Psoas muscle (tissue), 8 donors: ENCODE data around the gene C1orf116. TPM values are rescaled to one million over a fixed set of nuclear protein-coding genes. Genes with fewer than 3 reads are reported as not detected.

ENCODE experiments used
- ATAC-seq, 4 donors: fragments of 200-7000 bp; cut with Tn5 transposase; one replicate each; pipeline ENCODE4 v1.9.1; 2020; ENCODE audit warnings: moderate library complexity in 3 of 4, mild to moderate bottlenecking in 2 of 4
- DNase-seq, 2 donors: peaks; one replicate each; pipeline ENCODE4 v3.0.0-alpha.2; 2020
- H3K27ac ChIP-seq: fragments of 200-600 bp; one replicate; pipeline ENCODE4 v1.8.0; 2022
- H3K27me3 ChIP-seq, 3 donors: fragments of 200-600 bp in 1 of 3; one replicate each; pipeline versions ENCODE4 v1.6.1 to v1.8.0; 2013 to 2022; ENCODE audit warnings: low read length in 2 of 3, mild to moderate bottlenecking in 2 of 3, moderate library complexity in 1 of 3; ENCODE audit not compliant: insufficient read depth in 3 of 3
- H3K36me3 ChIP-seq, 2 donors: fragments of 200-600 bp in 1 of 2; one replicate each; pipeline versions ENCODE4 v1.6.1 to v1.8.0; 2013 to 2022; ENCODE audit warnings: low read depth in 1 of 2, mild to moderate bottlenecking in 1 of 2, moderate library complexity in 1 of 2; ENCODE audit not compliant: insufficient read depth in 1 of 2
- H3K4me1 ChIP-seq: fragments of 200-600 bp; one replicate; pipeline ENCODE4 v1.8.0; 2022
- H3K4me3 ChIP-seq: fragments of 200-600 bp; one replicate; pipeline ENCODE4 v1.8.0; 2022; ENCODE audit warnings: mild to moderate bottlenecking
- H3K9me3 ChIP-seq: fragments of 200-600 bp; one replicate; pipeline ENCODE4 v1.8.0; 2022
- WGBS, 3 donors: extraction: QIAGEN DNeasy Blood & Tissue Kit; methylation state at CpG; one replicate each; pipeline versions ENCODE4 v1.1.6 to v1.1.7; 2013; 5-methylcytosine and 5-hydroxymethylcytosine counted together
- intact Hi-C, 2 donors: fragments of 100-400 bp; cut with DNase I; formaldehyde crosslinking; loops; one replicate each; pipeline versions ENCODE4 v1.11.0 to v1.14.2; 2022
- polyA plus RNA-seq, 3 donors: library from polyadenylated mRNA; stranded (reverse); fragments of 200-250 nt; gene quantifications; one replicate each; pipeline ENCODE4 v1.2.3, GENCODE V29; 2013
- total RNA-seq, 4 donors: library from RNA; stranded (reverse); fragmentation: NEBNext Ultra II Directional in 2 of 4; extraction: Animal tissue kit (Norgen Biotek cat#: 25700) in 2 of 4; gene quantifications; one replicate each; pipeline versions ENCODE4 v1.2.1 to v1.2.4, GENCODE V29; 2021 to 2023
- TF ChIP-seq, protein P1 (sequence below): fragments of 200-600 bp; IDR thresholded peaks from one replicate; pipeline ENCODE4 v1.8.0; 2022; ENCODE audit warnings: antibody characterized with exemption
- donor health status: healthy with polysubstance abuse.
- donor health status: DM: no; HTN: no; CAD: no; lungs with moderate emphysema.
- donor health status: Bipolar disorder and iron deficiency.
- donor health status: healthy.
- donor health status: DM: yes; HTN: yes; CAD: no.
- donor health status: DM: no; HTN: no; CAD: no.
- donor health status: DM: no; HTN: no; CAD: no.
- donor health status: DM: yes; HTN: yes; CAD: no.

The C1orf116 gene
- total and polyA plus RNA-seq, 7 donors = 0.12 to 1.4 (median 0.35) TPM

GRCh38 chr1:207021139-207021861, 11.3 kb downstream of the C1orf116 start:
- ATAC-seq = no peak
- DNase-seq = no peak
- H3K4me1 ChIP-seq = peaks cover 13% of the 10 kb centered on the region
- no peaks in the 10 kb centered on the region for H3K27me3 ChIP-seq
- intact Hi-C loops = no loop called here
- 73 to 81% (median 79%) methylated on average over 8 of the region's 8 CpGs for WGBS, 3 donors
- no peak overlapping the region for H3K4me3 ChIP-seq
- TF ChIP-seq, protein P1, sequence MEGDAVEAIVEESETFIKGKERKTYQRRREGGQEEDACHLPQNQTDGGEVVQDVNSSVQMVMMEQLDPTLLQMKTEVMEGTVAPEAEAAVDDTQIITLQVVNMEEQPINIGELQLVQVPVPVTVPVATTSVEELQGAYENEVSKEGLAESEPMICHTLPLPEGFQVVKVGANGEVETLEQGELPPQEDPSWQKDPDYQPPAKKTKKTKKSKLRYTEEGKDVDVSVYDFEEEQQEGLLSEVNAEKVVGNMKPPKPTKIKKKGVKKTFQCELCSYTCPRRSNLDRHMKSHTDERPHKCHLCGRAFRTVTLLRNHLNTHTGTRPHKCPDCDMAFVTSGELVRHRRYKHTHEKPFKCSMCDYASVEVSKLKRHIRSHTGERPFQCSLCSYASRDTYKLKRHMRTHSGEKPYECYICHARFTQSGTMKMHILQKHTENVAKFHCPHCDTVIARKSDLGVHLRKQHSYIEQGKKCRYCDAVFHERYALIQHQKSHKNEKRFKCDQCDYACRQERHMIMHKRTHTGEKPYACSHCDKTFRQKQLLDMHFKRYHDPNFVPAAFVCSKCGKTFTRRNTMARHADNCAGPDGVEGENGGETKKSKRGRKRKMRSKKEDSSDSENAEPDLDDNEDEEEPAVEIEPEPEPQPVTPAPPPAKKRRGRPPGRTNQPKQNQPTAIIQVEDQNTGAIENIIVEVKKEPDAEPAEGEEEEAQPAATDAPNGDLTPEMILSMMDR = no peak
- no peaks in the 10 kb centered on the region for H3K9me3 ChIP-seq
- no peak overlapping the region for H3K27ac ChIP-seq
- H3K36me3 ChIP-seq = no peaks in the 10 kb centered on the region

GRCh38 chr1:207020709-207021107, 11.8 kb downstream of the C1orf116 start:
- Histone ChIP-seq H3K27me3 (no peaks in the 10 kb centered on the region), H3K27ac (no peak overlapping the region), H3K4me3 (no peak overlapping the region), H3K4me1 (peaks cover 7% of the 10 kb centered on the region), H3K9me3 (no peaks in the 10 kb centered on the region), H3K36me3 (no peaks in the 10 kb centered on the region)
- DNase-seq (no peak), ATAC-seq (no peak)
- intact Hi-C loops = no loop called here
- TF ChIP-seq, protein P1 = no peak
- 69 to 87% (median 79%) methylated on average over 4 of the region's 4 CpGs for WGBS, 3 donors

- Histone ChIP-seq H3K4me3 (no peak overlapping the region), H3K27ac (no peak overlapping the region), H3K36me3 (no peaks in the 10 kb centered on the region), H3K4me1 (peaks cover 1% of the 10 kb centered on the region), H3K9me3 (no peaks in the 10 kb centered on the region), H3K27me3 (no peaks in the 10 kb centered on the region)
- ATAC-seq = no peak
- DNase-seq = no peak
- WGBS, 3 donors = 77 to 80% (median 78%) methylated on average over 9 of the region's 9 CpGs
- intact Hi-C loops = no loop called here
- TF ChIP-seq, protein P1 = no peak
Measured at GRCh38 chr1:207020065-207020708, 12.4 kb downstream of the C1orf116 start.

GRCh38 chr1:207019661-207020060, 12.9 kb downstream of the C1orf116 start:
- Histone ChIP-seq H3K4me3 (no peak overlapping the region), H3K27ac (no peak overlapping the region), H3K36me3 (no peaks in the 10 kb centered on the region), H3K9me3 (no peaks in the 10 kb centered on the region), H3K4me1 (no peaks in the 10 kb centered on the region), H3K27me3 (no peaks in the 10 kb centered on the region)
- DNase-seq (no peak), ATAC-seq (no peak)
- 46 to 49% (median 46%) methylated on average over 2 of the region's 2 CpGs for WGBS, 3 donors
- TF ChIP-seq, protein P1 = no peak
- intact Hi-C loops = no loop called here
